ENCODE measurements around the gene ENTR1.

DNA sequence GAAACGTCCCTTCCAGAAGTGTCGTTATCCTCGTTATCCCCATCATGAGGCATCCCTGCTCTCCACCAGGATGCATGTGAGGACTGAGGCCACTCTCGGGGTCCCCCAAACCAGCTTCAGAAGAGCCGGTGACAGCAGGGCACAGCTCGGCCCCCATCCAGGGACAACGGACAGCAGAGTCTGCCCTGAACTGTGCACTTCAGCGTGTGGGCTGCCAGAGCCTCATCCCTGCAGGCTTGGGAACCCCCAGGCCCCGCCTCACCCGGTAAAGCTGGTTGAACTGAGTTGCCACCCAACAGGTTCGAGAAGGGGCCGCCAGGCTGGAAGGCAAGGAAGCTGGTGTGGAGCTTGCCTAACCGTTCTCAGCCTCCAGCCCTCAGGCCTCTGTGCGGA lies 36.2 kb downstream of the ENTR1 start:
- TF ChIP-seq TRIM24 (CRISPR knock-in tag; IDR thresholded peaks at IDR 0.05) (no peak), ZNF383 (CRISPR knock-in tag; IDR thresholded peaks at IDR 0.05; ENCODE audit: borderline replicate concordance) (no peak), TCF7L2 (IDR thresholded peaks at IDR 0.05; ENCODE audit: low read depth, low read length) (no peak), CBX5 (CRISPR knock-in tag; IDR thresholded peaks at IDR 0.05; ENCODE audit: borderline replicate concordance) (no peak), POLR2A (IDR thresholded peaks at IDR 0.05; ENCODE audit: insufficient read depth in 1 of 2, low read depth in 2 of 2, low read length in 2 of 2) (no peak)
- TF ChIP-seq, protein P1, sequence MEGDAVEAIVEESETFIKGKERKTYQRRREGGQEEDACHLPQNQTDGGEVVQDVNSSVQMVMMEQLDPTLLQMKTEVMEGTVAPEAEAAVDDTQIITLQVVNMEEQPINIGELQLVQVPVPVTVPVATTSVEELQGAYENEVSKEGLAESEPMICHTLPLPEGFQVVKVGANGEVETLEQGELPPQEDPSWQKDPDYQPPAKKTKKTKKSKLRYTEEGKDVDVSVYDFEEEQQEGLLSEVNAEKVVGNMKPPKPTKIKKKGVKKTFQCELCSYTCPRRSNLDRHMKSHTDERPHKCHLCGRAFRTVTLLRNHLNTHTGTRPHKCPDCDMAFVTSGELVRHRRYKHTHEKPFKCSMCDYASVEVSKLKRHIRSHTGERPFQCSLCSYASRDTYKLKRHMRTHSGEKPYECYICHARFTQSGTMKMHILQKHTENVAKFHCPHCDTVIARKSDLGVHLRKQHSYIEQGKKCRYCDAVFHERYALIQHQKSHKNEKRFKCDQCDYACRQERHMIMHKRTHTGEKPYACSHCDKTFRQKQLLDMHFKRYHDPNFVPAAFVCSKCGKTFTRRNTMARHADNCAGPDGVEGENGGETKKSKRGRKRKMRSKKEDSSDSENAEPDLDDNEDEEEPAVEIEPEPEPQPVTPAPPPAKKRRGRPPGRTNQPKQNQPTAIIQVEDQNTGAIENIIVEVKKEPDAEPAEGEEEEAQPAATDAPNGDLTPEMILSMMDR (CRISPR knock-in tag; IDR thresholded peaks at IDR 0.05), result no peak
- TF ChIP-seq, protein P2, sequence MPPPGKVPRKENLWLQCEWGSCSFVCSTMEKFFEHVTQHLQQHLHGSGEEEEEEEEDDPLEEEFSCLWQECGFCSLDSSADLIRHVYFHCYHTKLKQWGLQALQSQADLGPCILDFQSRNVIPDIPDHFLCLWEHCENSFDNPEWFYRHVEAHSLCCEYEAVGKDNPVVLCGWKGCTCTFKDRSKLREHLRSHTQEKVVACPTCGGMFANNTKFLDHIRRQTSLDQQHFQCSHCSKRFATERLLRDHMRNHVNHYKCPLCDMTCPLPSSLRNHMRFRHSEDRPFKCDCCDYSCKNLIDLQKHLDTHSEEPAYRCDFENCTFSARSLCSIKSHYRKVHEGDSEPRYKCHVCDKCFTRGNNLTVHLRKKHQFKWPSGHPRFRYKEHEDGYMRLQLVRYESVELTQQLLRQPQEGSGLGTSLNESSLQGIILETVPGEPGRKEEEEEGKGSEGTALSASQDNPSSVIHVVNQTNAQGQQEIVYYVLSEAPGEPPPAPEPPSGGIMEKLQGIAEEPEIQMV (CRISPR knock-in tag; IDR thresholded peaks at IDR 0.05; ENCODE audit: low read depth), result no peak

Data from HepG2 (cell line).